ENCODE results near the gene SALL1.

DNA sequence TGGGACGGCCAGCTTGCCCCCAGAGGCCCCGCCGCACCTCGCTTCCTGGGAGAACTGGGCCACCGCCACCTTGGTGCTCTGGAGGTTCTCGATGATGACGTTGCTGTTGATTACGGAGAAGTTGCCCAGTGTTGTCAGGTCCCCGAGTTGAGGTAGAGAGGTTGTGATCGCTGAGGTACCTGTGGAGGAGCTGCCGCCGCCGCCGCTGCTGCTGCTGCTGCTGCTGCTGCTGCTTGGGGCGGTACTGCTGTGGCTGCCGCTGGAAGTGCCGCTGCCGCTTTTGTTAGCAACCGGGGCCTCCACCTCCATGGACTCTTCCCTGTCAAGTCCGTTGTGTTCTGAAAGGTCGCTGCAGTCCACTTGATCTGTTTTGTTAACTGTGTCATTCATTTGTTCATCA lies 9.5 kb downstream of the SALL1 start:
- TF ChIP-seq GABPB1 (CRISPR knock-in tag; IDR thresholded peaks at IDR 0.05) (no peak), EP300 (IDR thresholded peaks at IDR 0.05; ENCODE audit: low read depth in 2 of 2, low read length in 2 of 2) (no peak), EP300 (CRISPR knock-in tag; IDR thresholded peaks at IDR 0.05; ENCODE audit: borderline replicate concordance) (no peak), ZNF501 (CRISPR knock-in tag; IDR thresholded peaks at IDR 0.05) (no peak), TARDBP (CRISPR knock-in tag; IDR thresholded peaks at IDR 0.05) (no peak), TCF7L2 (IDR thresholded peaks at IDR 0.05; ENCODE audit: low read depth, low read length) (no peak), ZMYM3 (CRISPR knock-in tag; IDR thresholded peaks at IDR 0.05) (no peak)
- TF ChIP-seq, protein P1, sequence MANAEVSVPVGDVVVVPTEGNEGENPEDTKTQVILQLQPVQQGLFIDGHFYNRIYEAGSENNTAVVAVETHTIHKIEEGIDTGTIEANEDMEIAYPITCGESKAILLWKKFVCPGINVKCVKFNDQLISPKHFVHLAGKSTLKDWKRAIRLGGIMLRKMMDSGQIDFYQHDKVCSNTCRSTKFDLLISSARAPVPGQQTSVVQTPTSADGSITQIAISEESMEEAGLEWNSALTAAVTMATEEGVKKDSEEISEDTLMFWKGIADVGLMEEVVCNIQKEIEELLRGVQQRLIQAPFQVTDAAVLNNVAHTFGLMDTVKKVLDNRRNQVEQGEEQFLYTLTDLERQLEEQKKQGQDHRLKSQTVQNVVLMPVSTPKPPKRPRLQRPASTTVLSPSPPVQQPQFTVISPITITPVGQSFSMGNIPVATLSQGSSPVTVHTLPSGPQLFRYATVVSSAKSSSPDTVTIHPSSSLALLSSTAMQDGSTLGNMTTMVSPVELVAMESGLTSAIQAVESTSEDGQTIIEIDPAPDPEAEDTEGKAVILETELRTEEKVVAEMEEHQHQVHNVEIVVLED (CRISPR knock-in tag; IDR thresholded peaks at IDR 0.05; ENCODE audit: borderline replicate concordance), result no peak
- TF ChIP-seq, protein P2, sequence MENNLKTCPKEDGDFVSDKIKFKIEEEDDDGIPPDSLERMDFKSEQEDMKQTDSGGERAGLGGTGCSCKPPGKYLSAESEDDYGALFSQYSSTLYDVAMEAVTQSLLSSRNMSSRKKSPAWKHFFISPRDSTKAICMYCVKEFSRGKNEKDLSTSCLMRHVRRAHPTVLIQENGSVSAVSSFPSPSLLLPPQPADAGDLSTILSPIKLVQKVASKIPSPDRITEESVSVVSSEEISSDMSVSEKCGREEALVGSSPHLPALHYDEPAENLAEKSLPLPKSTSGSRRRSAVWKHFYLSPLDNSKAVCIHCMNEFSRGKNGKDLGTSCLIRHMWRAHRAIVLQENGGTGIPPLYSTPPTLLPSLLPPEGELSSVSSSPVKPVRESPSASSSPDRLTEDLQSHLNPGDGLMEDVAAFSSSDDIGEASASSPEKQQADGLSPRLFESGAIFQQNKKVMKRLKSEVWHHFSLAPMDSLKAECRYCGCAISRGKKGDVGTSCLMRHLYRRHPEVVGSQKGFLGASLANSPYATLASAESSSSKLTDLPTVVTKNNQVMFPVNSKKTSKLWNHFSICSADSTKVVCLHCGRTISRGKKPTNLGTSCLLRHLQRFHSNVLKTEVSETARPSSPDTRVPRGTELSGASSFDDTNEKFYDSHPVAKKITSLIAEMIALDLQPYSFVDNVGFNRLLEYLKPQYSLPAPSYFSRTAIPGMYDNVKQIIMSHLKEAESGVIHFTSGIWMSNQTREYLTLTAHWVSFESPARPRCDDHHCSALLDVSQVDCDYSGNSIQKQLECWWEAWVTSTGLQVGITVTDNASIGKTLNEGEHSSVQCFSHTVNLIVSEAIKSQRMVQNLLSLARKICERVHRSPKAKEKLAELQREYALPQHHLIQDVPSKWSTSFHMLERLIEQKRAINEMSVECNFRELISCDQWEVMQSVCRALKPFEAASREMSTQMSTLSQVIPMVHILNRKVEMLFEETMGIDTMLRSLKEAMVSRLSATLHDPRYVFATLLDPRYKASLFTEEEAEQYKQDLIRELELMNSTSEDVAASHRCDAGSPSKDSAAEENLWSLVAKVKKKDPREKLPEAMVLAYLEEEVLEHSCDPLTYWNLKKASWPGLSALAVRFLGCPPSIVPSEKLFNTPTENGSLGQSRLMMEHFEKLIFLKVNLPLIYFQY (CRISPR knock-in tag; IDR thresholded peaks at IDR 0.05; ENCODE audit: borderline replicate concordance), result no peak
- TF ChIP-seq, protein P3, sequence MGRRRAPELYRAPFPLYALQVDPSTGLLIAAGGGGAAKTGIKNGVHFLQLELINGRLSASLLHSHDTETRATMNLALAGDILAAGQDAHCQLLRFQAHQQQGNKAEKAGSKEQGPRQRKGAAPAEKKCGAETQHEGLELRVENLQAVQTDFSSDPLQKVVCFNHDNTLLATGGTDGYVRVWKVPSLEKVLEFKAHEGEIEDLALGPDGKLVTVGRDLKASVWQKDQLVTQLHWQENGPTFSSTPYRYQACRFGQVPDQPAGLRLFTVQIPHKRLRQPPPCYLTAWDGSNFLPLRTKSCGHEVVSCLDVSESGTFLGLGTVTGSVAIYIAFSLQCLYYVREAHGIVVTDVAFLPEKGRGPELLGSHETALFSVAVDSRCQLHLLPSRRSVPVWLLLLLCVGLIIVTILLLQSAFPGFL (CRISPR knock-in tag; IDR thresholded peaks at IDR 0.05), result no peak
- TF ChIP-seq, protein P4, sequence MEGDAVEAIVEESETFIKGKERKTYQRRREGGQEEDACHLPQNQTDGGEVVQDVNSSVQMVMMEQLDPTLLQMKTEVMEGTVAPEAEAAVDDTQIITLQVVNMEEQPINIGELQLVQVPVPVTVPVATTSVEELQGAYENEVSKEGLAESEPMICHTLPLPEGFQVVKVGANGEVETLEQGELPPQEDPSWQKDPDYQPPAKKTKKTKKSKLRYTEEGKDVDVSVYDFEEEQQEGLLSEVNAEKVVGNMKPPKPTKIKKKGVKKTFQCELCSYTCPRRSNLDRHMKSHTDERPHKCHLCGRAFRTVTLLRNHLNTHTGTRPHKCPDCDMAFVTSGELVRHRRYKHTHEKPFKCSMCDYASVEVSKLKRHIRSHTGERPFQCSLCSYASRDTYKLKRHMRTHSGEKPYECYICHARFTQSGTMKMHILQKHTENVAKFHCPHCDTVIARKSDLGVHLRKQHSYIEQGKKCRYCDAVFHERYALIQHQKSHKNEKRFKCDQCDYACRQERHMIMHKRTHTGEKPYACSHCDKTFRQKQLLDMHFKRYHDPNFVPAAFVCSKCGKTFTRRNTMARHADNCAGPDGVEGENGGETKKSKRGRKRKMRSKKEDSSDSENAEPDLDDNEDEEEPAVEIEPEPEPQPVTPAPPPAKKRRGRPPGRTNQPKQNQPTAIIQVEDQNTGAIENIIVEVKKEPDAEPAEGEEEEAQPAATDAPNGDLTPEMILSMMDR (CRISPR knock-in tag; IDR thresholded peaks at IDR 0.05), result no peak

Data from HepG2 (cell line).